LNCAP (cell line): ENCODE data around the gene ZRANB3.

Source experiments
- CTCF ChIP-seq: fragments of 450-650 bp; IDR thresholded peaks from 2 replicates; pipeline ENCODE4 v1.5.1; 2017; ENCODE audit warnings: mild to moderate bottlenecking

The ZRANB3 gene

GRCh38 chr2:135337071-135337470 lies 193.9 kb downstream of the ZRANB3 start:
- no peak for TF ChIP-seq CTCF

DNA sequence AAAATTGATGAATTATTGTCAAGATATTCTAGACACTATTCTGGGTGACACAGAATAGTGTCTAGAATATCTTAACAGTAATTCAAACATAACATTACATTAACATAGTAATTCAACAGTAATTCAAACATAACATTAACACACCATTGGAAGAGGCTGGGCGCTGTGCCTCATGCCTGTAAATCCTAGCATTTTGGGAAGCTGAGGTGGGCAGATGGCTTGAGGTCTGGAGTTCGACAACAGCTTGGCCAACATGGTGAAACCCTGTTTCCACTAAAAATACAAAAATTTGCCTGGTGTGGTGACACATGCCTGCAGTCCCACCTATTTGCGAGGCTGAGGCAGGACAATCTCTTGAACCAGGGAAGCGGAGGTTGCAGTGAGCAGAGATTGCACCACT lies 195.8 kb downstream of the ZRANB3 start:
- no peak for TF ChIP-seq CTCF

- TF ChIP-seq CTCF, result no peak
Measured at GRCh38 chr2:135327146-135327545, 203.9 kb downstream of the ZRANB3 start.

- no peak for TF ChIP-seq CTCF
Measured at GRCh38 chr2:135320465-135321355, 210.3 kb downstream of the ZRANB3 start.

DNA sequence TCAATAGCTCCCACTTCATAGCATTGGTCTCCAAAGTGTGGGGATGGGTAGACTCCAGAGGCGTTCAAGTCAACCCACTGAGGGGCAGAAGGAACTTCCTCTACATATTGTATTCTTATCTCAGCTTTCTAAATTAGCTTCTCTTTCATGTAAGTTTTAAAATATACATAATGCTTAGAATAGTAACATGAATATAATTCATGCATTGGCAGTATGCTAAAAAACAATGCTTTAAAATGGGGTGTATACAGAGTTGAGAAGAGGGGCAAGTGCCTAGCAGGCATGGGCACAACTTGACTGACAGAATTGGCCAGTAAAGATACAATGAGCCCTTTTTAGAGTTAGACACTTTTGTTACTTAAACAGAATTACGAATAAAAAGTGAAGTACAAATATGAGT lies 212.2 kb downstream of the ZRANB3 start:
- no peak for TF ChIP-seq CTCF

- no peak for TF ChIP-seq CTCF
Measured at GRCh38 chr2:135317375-135317774, 213.6 kb downstream of the ZRANB3 start.

DNA sequence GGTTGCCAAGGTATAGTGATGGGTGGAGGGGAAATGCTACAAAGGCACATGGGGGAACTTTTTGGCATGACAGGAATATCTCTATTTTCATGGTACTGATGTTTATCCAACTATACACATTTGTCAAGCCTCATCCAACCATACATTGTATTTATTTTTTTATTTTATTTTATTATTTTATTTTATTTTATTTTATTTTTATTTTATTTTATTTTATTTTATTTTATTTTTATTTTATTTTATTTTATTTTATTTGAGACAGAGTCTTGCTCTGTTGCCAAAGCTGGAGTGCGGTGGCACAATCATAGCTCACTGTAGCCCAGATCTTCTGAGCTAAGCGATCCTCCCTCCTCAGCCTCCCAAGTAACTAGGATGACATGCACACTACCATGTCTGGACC lies 219.1 kb downstream of the ZRANB3 start:
- no peak for TF ChIP-seq CTCF
